ENCODE measurements around the gene SCYL3.

GRCh38 chr1:169918927-169919326 lies 25.2 kb upstream of the SCYL3 start:
- TF ChIP-seq, protein P1, sequence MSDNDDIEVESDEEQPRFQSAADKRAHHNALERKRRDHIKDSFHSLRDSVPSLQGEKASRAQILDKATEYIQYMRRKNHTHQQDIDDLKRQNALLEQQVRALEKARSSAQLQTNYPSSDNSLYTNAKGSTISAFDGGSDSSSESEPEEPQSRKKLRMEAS (IDR thresholded peaks at IDR 0.05) = no peak
- TF ChIP-seq POLR2A (IDR thresholded peaks at IDR 0.05; ENCODE audit: borderline replicate concordance, extremely low read depth, insufficient read depth, insufficient read length) (no peak), EZH2 (IDR thresholded peaks at IDR 0.05) (no peak), REST (IDR thresholded peaks at IDR 0.05; ENCODE audit: low read depth) (no peak), FOSL1 (IDR thresholded peaks at IDR 0.05; ENCODE audit: low read depth) (no peak), ZNF274 (IDR thresholded peaks at IDR 0.05; ENCODE audit: low read depth, low read length) (no peak)
- TF ChIP-seq, protein P2, sequence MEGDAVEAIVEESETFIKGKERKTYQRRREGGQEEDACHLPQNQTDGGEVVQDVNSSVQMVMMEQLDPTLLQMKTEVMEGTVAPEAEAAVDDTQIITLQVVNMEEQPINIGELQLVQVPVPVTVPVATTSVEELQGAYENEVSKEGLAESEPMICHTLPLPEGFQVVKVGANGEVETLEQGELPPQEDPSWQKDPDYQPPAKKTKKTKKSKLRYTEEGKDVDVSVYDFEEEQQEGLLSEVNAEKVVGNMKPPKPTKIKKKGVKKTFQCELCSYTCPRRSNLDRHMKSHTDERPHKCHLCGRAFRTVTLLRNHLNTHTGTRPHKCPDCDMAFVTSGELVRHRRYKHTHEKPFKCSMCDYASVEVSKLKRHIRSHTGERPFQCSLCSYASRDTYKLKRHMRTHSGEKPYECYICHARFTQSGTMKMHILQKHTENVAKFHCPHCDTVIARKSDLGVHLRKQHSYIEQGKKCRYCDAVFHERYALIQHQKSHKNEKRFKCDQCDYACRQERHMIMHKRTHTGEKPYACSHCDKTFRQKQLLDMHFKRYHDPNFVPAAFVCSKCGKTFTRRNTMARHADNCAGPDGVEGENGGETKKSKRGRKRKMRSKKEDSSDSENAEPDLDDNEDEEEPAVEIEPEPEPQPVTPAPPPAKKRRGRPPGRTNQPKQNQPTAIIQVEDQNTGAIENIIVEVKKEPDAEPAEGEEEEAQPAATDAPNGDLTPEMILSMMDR (IDR thresholded peaks at IDR 0.05 in 2 of 3, conservative IDR thresholded peaks at IDR 0.05 in 1 of 3; ENCODE audit: borderline replicate concordance in 1 of 3, insufficient read depth in 1 of 3, low read depth in 2 of 3, low read length in 2 of 3) = no peak
